GM15510 (cell line): ENCODE data around the gene TXN2.

ENCODE experiments used
- POLR2A ChIP-seq: IDR thresholded peaks from 3 replicates; pipeline ENCODE4 v1.6.1; 2011; ENCODE audit warnings: borderline replicate concordance; ENCODE audit not compliant: insufficient read length; ENCODE audit errors: extremely low read depth

The TXN2 gene

GRCh38 chr22:36505998-36506635, 24.7 kb upstream of the TXN2 start:
- TF ChIP-seq POLR2A, result no peak

GRCh38 chr22:36497910-36498665, 16.6 kb upstream of the TXN2 start:
- TF ChIP-seq POLR2A, result no peak

GRCh38 chr22:36493690-36494110, 12.3 kb upstream of the TXN2 start:
- no peak for TF ChIP-seq POLR2A

GRCh38 chr22:36492109-36492508, 10.7 kb upstream of the TXN2 start:
- TF ChIP-seq POLR2A, result no peak

- no peak for TF ChIP-seq POLR2A
These were observed 9.7 kb upstream of the TXN2 start for GRCh38 chr22:36491155-36491554.

- no peak for TF ChIP-seq POLR2A
These were observed 5.4 kb upstream of the TXN2 start for GRCh38 chr22:36486619-36487384.

- TF ChIP-seq POLR2A, result no peak
These were observed 473 bp downstream of the TXN2 start for GRCh38 chr22:36480941-36481392.

- TF ChIP-seq POLR2A, result no peak
These were observed 2.5 kb downstream of the TXN2 start for GRCh38 chr22:36478966-36479365.

- TF ChIP-seq POLR2A, result no peak
These were observed 6.1 kb downstream of the TXN2 start for GRCh38 chr22:36475341-36475740.

- no peak for TF ChIP-seq POLR2A
These were observed 8.8 kb downstream of the TXN2 start for GRCh38 chr22:36472689-36473088.

- no peak for TF ChIP-seq POLR2A
These were observed 10.1 kb downstream of the TXN2 start for GRCh38 chr22:36471341-36471821.

GRCh38 chr22:36470994-36471331, 10.5 kb downstream of the TXN2 start:
- no peak for TF ChIP-seq POLR2A

GRCh38 chr22:36470162-36470993, 11.1 kb downstream of the TXN2 start:
- TF ChIP-seq POLR2A, result no peak

- no peak for TF ChIP-seq POLR2A
These were observed 12.2 kb downstream of the TXN2 start for GRCh38 chr22:36469094-36469710.
